Measurements from ENCODE around the gene SLC4A1AP.
"Not testable (repeated sequence)": the region's sequence is repeated elsewhere in the genome, so short reads cannot be mapped to it uniquely, and the experiment has no call there.

SLC4A1AP gene

GRCh38 chr2:27672723-27673486, 9.2 kb downstream of the SLC4A1AP start:
- Mint-ChIP-seq H3K36me3 (ENCODE audit: low read depth) (peaks cover 60% of the 10 kb centered on the region), H3K27ac (no peak overlapping the region), H3K4me3 (no peak overlapping the region), H3K9me3 (no peaks in the 10 kb centered on the region), H3K4me1 (peaks cover 6% of the 10 kb centered on the region), H3K27me3 (ENCODE audit: low read depth) (no peaks in the 10 kb centered on the region)
- no peak for TF ChIP-seq CTCF (IDR thresholded peaks at IDR 0.05; ENCODE audit: unreplicated experiment in 3 of 3)

- peaks cover 41% of the 10 kb centered on the region for H3K36me3 Mint-ChIP-seq (ENCODE audit: low read depth)
- H3K27ac Mint-ChIP-seq: no peak overlapping the region
- H3K9me3 Mint-ChIP-seq: no peaks in the 10 kb centered on the region
- H3K4me3 Mint-ChIP-seq: no peak overlapping the region
- TF ChIP-seq CTCF (IDR thresholded peaks at IDR 0.05; ENCODE audit: unreplicated experiment in 3 of 3): no peak
- no peaks in the 10 kb centered on the region for H3K4me1 Mint-ChIP-seq
- H3K27me3 Mint-ChIP-seq (ENCODE audit: low read depth): no peaks in the 10 kb centered on the region
Measured at GRCh38 chr2:27680571-27680970, 16.9 kb downstream of the SLC4A1AP start.

GRCh38 chr2:27681841-27682240, 18.2 kb downstream of the SLC4A1AP start:
- H3K9me3 Mint-ChIP-seq: no peaks in the 10 kb centered on the region
- H3K4me3 Mint-ChIP-seq: no peak overlapping the region
- H3K27me3 Mint-ChIP-seq (ENCODE audit: low read depth): no peaks in the 10 kb centered on the region
- peaks cover 41% of the 10 kb centered on the region for H3K36me3 Mint-ChIP-seq (ENCODE audit: low read depth)
- peak overlapping the region in 1 of 3 experiments; percentile 11 for H3K27ac Mint-ChIP-seq
- H3K4me1 Mint-ChIP-seq: no peaks in the 10 kb centered on the region
- no peak for TF ChIP-seq CTCF (IDR thresholded peaks at IDR 0.05; ENCODE audit: unreplicated experiment in 3 of 3)

GRCh38 chr2:27682334-27682771, 18.7 kb downstream of the SLC4A1AP start:
- not testable (repeated sequence) for H3K27me3 Mint-ChIP-seq (ENCODE audit: low read depth); H3K4me1 Mint-ChIP-seq; H3K9me3 Mint-ChIP-seq; H3K4me3 Mint-ChIP-seq; H3K27ac Mint-ChIP-seq
- H3K36me3 Mint-ChIP-seq (ENCODE audit: low read depth): peaks cover 41% of the 10 kb centered on the region

- Mint-ChIP-seq H3K36me3 (ENCODE audit: low read depth) (peaks cover 44% of the 10 kb centered on the region), H3K4me1 (no peaks in the 10 kb centered on the region), H3K27me3 (ENCODE audit: low read depth) (no peaks in the 10 kb centered on the region), H3K9me3 (no peaks in the 10 kb centered on the region), H3K4me3 (no peak overlapping the region), H3K27ac (peak overlapping the region in 1 of 3 experiments; percentile 8)
- TF ChIP-seq CTCF (IDR thresholded peaks at IDR 0.05; ENCODE audit: unreplicated experiment in 3 of 3): peak; percentile 96 to 100 (median 99)
Measured at GRCh38 chr2:27683390-27684071, 19.8 kb downstream of the SLC4A1AP start.

- not testable (repeated sequence) for H3K4me3 Mint-ChIP-seq; H3K27ac Mint-ChIP-seq; H3K9me3 Mint-ChIP-seq; H3K27me3 Mint-ChIP-seq (ENCODE audit: low read depth); H3K4me1 Mint-ChIP-seq
- peaks cover 40% of the 10 kb centered on the region for H3K36me3 Mint-ChIP-seq (ENCODE audit: low read depth)
Measured at GRCh38 chr2:27685006-27685405, 21.3 kb downstream of the SLC4A1AP start.

GRCh38 chr2:27685577-27685976, 21.9 kb downstream of the SLC4A1AP start:
- H3K4me3 Mint-ChIP-seq: no peak overlapping the region
- no peak for TF ChIP-seq CTCF (IDR thresholded peaks at IDR 0.05; ENCODE audit: unreplicated experiment in 3 of 3)
- no peak overlapping the region for H3K27ac Mint-ChIP-seq
- no peaks in the 10 kb centered on the region for H3K27me3 Mint-ChIP-seq (ENCODE audit: low read depth)
- H3K9me3 Mint-ChIP-seq: no peaks in the 10 kb centered on the region
- peaks cover 39% of the 10 kb centered on the region for H3K36me3 Mint-ChIP-seq (ENCODE audit: low read depth)
- H3K4me1 Mint-ChIP-seq: no peaks in the 10 kb centered on the region

All from nephron (organoid).